ENCODE results near the gene DOLK.

Gene DOLK

GRCh38 chr9:128933731-128934130 is 13.7 kb downstream of the DOLK start:
- DNase-seq (ENCODE audit: low read depth), result no peak
- TF ChIP-seq CTCF (conservative IDR thresholded peaks at IDR 0.05; ENCODE audit: control insufficient read depth, insufficient read depth, low read depth, low read length), result no peak
- H3K4me3 ChIP-seq (ENCODE audit: control insufficient read depth, low read depth, low read length), result no peak overlapping the region

DNA sequence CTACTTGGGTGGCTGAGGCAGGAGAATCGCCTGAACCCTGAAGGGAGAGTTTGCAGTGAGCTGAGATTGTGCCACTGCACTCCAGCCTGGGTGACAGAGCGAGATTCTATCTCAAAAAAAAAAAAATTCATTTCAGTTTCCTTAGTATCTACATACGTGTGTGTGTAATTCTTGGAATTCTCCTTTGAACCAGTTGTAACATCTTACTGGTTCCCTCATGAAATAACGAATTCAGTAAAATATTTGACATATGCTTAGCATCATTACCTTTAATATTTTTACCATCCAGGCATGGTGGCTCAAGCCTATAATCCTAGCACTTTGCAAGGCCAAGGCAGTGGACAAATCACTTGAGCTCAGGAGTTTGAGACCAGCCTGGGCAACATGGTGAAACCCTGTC is 17.8 kb downstream of the DOLK start:
- H3K4me3 ChIP-seq (ENCODE audit: control insufficient read depth, low read depth, low read length), result no peak overlapping the region
- no peak for TF ChIP-seq CTCF (conservative IDR thresholded peaks at IDR 0.05; ENCODE audit: control insufficient read depth, insufficient read depth, low read depth, low read length)

GRCh38 chr9:128928624-128929023 is 18.8 kb downstream of the DOLK start:
- DNase-seq (ENCODE audit: low read depth), result no peak
- TF ChIP-seq CTCF (conservative IDR thresholded peaks at IDR 0.05; ENCODE audit: control insufficient read depth, insufficient read depth, low read depth, low read length), result no peak
- H3K4me3 ChIP-seq (ENCODE audit: control insufficient read depth, low read depth, low read length), result no peak overlapping the region

More for the DNA sequence above, 17.8 kb downstream of the DOLK start:
- no peak for DNase-seq (ENCODE audit: low read depth)

- peak; percentile 48 for DNase-seq (ENCODE audit: low read depth)
- no peak overlapping the region for H3K4me3 ChIP-seq (ENCODE audit: control insufficient read depth, low read depth, low read length)
- peak; percentile 85 for TF ChIP-seq CTCF (conservative IDR thresholded peaks at IDR 0.05; ENCODE audit: control insufficient read depth, insufficient read depth, low read depth, low read length)
These were observed 19.5 kb downstream of the DOLK start for GRCh38 chr9:128927731-128928411.

- no peak overlapping the region for H3K4me3 ChIP-seq (ENCODE audit: control insufficient read depth, low read depth, low read length)
- no peak for DNase-seq (ENCODE audit: low read depth)
- no peak for TF ChIP-seq CTCF (conservative IDR thresholded peaks at IDR 0.05; ENCODE audit: control insufficient read depth, insufficient read depth, low read depth, low read length)
These were observed 23.9 kb downstream of the DOLK start for GRCh38 chr9:128923493-128923883.

GRCh38 chr9:128921881-128922763 is 25.3 kb downstream of the DOLK start:
- TF ChIP-seq CTCF (conservative IDR thresholded peaks at IDR 0.05; ENCODE audit: control insufficient read depth, insufficient read depth, low read depth, low read length), result no peak
- peak; percentile 54 for DNase-seq (ENCODE audit: low read depth)
- peak overlapping the region; percentile 36 for H3K4me3 ChIP-seq (ENCODE audit: control insufficient read depth, low read depth, low read length)

Data from fibroblast of mammary gland (primary cell).